Mesenchymal stem cell (in vitro differentiated cells and primary cell): ENCODE results near the gene KCNJ16.

Source experiments
- DNase-seq: peaks from one replicate; pipeline ENCODE4 v3.0.0-alpha.2; 2013
- H2AFZ ChIP-seq: one replicate; pipeline ENCODE4 v1.6.1; 2013; ENCODE audit warnings: low read depth, mild to moderate bottlenecking, control low read depth, inconsistent platforms, low read length, moderate library complexity
- H2AK5ac ChIP-seq: 2 replicates; pipeline ENCODE4 v1.6.1; 2013; ENCODE audit warnings: low read length, moderate library complexity, mild to moderate bottlenecking, inconsistent platforms; ENCODE audit not compliant: severe bottlenecking
- H2BK120ac ChIP-seq: one replicate; pipeline ENCODE4 v1.6.1; 2013; ENCODE audit warnings: low read depth, mild to moderate bottlenecking, inconsistent platforms, low read length, moderate library complexity
- H2BK12ac ChIP-seq, 2 experiments: one replicate each; pipeline ENCODE4 v1.6.1; 2013; ENCODE audit warnings: inconsistent platforms in 2 of 2, low read length in 2 of 2, mild to moderate bottlenecking in 2 of 2, moderate library complexity in 2 of 2, control low read depth in 1 of 2
- H2BK15ac ChIP-seq: one replicate; pipeline ENCODE4 v1.6.1; 2013; ENCODE audit warnings: mild to moderate bottlenecking, low read depth, inconsistent platforms; ENCODE audit not compliant: poor library complexity, severe bottlenecking
- H2BK5ac ChIP-seq: 2 replicates; pipeline ENCODE4 v1.6.1; 2013; ENCODE audit warnings: low read depth, mild to moderate bottlenecking, low read length, control low read depth, inconsistent platforms; ENCODE audit not compliant: poor library complexity, severe bottlenecking
- H3K14ac ChIP-seq, 2 experiments: one replicate each; pipeline ENCODE4 v1.6.1; 2013; ENCODE audit warnings: inconsistent platforms in 2 of 2, low read length in 2 of 2, control low read depth in 1 of 2, mild to moderate bottlenecking in 1 of 2, moderate library complexity in 1 of 2
- H3K18ac ChIP-seq, 2 experiments: one replicate each; pipeline ENCODE4 v1.6.1; 2013; ENCODE audit warnings: inconsistent platforms in 2 of 2, low read length in 2 of 2, control low read depth in 1 of 2, low read depth in 1 of 2, mild to moderate bottlenecking in 1 of 2
- H3K23ac ChIP-seq, 2 experiments: one replicate each; pipeline ENCODE4 v1.6.1; 2013; ENCODE audit warnings: inconsistent platforms in 2 of 2, low read length in 2 of 2, mild to moderate bottlenecking in 2 of 2, moderate library complexity in 2 of 2, control low read depth in 1 of 2
- H3K27ac ChIP-seq: 2 replicates; pipeline ENCODE4 v1.5.1; 2013; ENCODE audit warnings: mild to moderate bottlenecking, moderate library complexity, low read length, control low read depth, inconsistent platforms; ENCODE audit not compliant: poor library complexity, severe bottlenecking
- H3K27me3 ChIP-seq, 2 experiments: 2 replicates each; pipeline versions ENCODE4 v1.6.1 to v1.7.0; 2013; ENCODE audit warnings: low read length in 2 of 2, mild to moderate bottlenecking in 2 of 2, moderate library complexity in 2 of 2, control low read depth in 1 of 2, inconsistent platforms in 1 of 2; ENCODE audit not compliant: control insufficient read depth in 1 of 2, insufficient read depth in 1 of 2
- H3K36me3 ChIP-seq, 2 experiments: 2 replicates each; pipeline versions ENCODE4 v1.6.1 to v1.7.0; 2013; ENCODE audit warnings: low read length in 2 of 2, control low read depth in 1 of 2, inconsistent platforms in 1 of 2, low read depth in 1 of 2, mild to moderate bottlenecking in 1 of 2; ENCODE audit not compliant: insufficient read depth in 2 of 2, control insufficient read depth in 1 of 2
- H3K4ac ChIP-seq, 2 experiments: one replicate each; pipeline ENCODE4 v1.6.1; 2013; ENCODE audit warnings: inconsistent platforms in 2 of 2, low read length in 2 of 2, mild to moderate bottlenecking in 2 of 2, moderate library complexity in 2 of 2, control low read depth in 1 of 2, low read depth in 1 of 2
- H3K4me1 ChIP-seq: 2 replicates; pipeline ENCODE4 v1.6.1; 2013; ENCODE audit warnings: low read depth, low read length, control low read depth; ENCODE audit not compliant: control insufficient read depth, insufficient read depth
- H3K4me2 ChIP-seq: 2 replicates; pipeline ENCODE4 v1.6.1; 2013; ENCODE audit warnings: low read length, mild to moderate bottlenecking, inconsistent platforms; ENCODE audit not compliant: poor library complexity, severe bottlenecking
- H3K4me3 ChIP-seq, 2 experiments: 2 replicates each; pipeline versions ENCODE4 v1.5.1 to v1.7.0; 2013; ENCODE audit warnings: low read length in 2 of 2, mild to moderate bottlenecking in 2 of 2, control low read depth in 1 of 2, low read depth in 1 of 2; ENCODE audit not compliant: insufficient read depth in 1 of 2
- H3K79me1 ChIP-seq: replicated peaks from 2 replicates; pipeline ENCODE4 v1.6.1; 2013; ENCODE audit warnings: mild to moderate bottlenecking, control low read depth, low read length, inconsistent platforms; ENCODE audit not compliant: poor library complexity, severe bottlenecking
- H3K9ac ChIP-seq: 2 replicates; pipeline ENCODE4 v1.7.0; 2013; ENCODE audit warnings: mild to moderate bottlenecking, low read length, moderate library complexity
- H3K9me3 ChIP-seq: 2 replicates; pipeline ENCODE4 v1.7.0; 2013; ENCODE audit warnings: mild to moderate bottlenecking, low read length; ENCODE audit not compliant: control insufficient read depth
- H4K8ac ChIP-seq: one replicate; pipeline ENCODE4 v1.6.1; 2013; ENCODE audit warnings: inconsistent platforms, mild to moderate bottlenecking, low read length, moderate library complexity
- H4K91ac ChIP-seq: one replicate; pipeline ENCODE4 v1.6.1; 2013; ENCODE audit warnings: mild to moderate bottlenecking, low read length, inconsistent platforms
- WGBS: methylation state at CpG from one replicate; pipeline ENCODE4 v1.1.7; 2013; ENCODE audit warnings: mixed read lengths; 5-methylcytosine and 5-hydroxymethylcytosine counted together

KCNJ16 gene

DNA sequence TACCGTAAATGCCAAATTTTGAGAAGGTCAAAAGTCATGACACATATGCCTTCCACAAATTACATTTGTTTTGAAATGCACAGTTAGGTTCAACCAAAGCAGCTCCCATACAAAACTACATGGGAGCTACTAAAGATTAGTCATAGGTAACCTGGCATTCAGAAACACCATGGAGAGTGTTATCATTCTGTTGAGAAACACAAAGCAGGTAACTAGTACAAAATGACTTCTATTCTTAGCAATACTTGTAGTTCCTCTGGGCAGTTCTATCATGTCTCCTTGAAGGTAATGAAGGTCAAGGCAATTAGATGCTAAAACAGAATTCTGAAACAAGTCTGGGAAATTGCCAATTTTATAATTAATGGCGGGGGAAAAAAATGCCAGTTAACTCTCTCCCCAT is 39.4 kb downstream of the KCNJ16 start:
- no peak overlapping the region for H2AFZ ChIP-seq
- H3K4me2 ChIP-seq, result no peak overlapping the region
- peaks cover 4% of the 10 kb centered on the region for H3K4me1 ChIP-seq
- H3K18ac ChIP-seq, result no peak overlapping the region
- H2BK12ac ChIP-seq, result no peak overlapping the region
- no peak overlapping the region for H3K9ac ChIP-seq
- H4K8ac ChIP-seq, result no peak overlapping the region
- no peak overlapping the region for H3K14ac ChIP-seq
- H3K79me1 ChIP-seq, result peaks cover 5% of the 10 kb centered on the region
- H3K23ac ChIP-seq, result no peak overlapping the region
- no peak overlapping the region for H3K4ac ChIP-seq
- H3K9me3 ChIP-seq, result peaks cover 10% of the 10 kb centered on the region
- H2AK5ac ChIP-seq, result no peak overlapping the region
- no peak overlapping the region for H3K4me3 ChIP-seq
- no peaks in the 10 kb centered on the region for H3K27me3 ChIP-seq
- H3K27ac ChIP-seq, result no peak overlapping the region
- H4K91ac ChIP-seq, result no peak overlapping the region
- no peak overlapping the region for H2BK5ac ChIP-seq
- H2BK120ac ChIP-seq, result no peak overlapping the region
- no peak overlapping the region for H2BK15ac ChIP-seq
- no peak for DNase-seq
- 100% methylated on average over 2 of the region's 2 CpGs for WGBS
- peaks cover 0 to 5% of the 10 kb centered on the region in 2 experiments for H3K36me3 ChIP-seq

DNA sequence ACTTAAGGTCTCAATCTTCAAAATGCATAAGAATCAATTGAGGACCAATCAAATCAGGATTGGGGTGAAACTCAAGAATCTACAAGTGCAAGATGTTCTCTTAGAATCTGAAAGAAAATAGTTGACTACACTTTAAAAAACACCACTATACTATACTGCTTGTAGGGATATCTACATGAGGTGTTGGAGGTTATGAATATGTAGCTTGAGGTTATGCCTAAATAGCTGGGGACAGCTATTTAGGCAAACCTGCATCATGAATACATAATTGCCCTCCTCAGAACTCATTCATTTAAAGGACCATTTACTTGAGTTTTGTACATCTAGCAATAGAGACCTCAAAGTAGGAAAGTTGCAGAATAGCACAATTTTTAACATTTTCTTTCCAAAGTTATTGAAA is 40.1 kb downstream of the KCNJ16 start:
- no peak for DNase-seq
- Histone ChIP-seq H3K9ac (no peak overlapping the region), H3K4ac (no peak overlapping the region), H3K27me3 (no peaks in the 10 kb centered on the region), H3K27ac (no peak overlapping the region), H2AK5ac (no peak overlapping the region), H2BK12ac (no peak overlapping the region), H3K4me2 (no peak overlapping the region), H3K23ac (no peak overlapping the region), H4K91ac (no peak overlapping the region), H3K4me1 (peaks cover 4% of the 10 kb centered on the region), H3K14ac (no peak overlapping the region), H3K79me1 (peaks cover 8% of the 10 kb centered on the region), H4K8ac (no peak overlapping the region), H3K9me3 (peaks cover 17% of the 10 kb centered on the region), H3K18ac (no peak overlapping the region), H2BK5ac (no peak overlapping the region), H3K4me3 (no peak overlapping the region), H2BK120ac (no peak overlapping the region), H3K36me3 (peaks cover 0 to 7% of the 10 kb centered on the region in 2 experiments), H2AFZ (no peak overlapping the region), H2BK15ac (no peak overlapping the region)

DNA sequence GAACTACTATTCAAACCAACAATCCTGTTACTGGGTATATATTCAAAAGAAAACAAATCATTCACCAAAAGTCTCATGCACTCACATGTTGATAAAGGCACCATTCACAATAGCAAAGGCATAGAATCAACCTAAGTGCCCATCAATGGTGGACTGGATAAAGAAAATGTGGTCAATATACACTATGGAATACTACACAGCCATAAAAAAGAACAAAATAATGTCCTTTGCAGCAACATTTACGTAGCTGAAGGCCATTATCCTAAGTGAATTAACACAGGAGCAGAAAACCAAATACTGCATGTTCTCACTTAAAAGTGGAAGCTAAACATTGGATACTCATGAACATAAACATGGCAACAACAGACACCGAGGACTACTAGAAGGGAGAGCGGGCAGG is 41.9 kb downstream of the KCNJ16 start:
- no peak overlapping the region for H3K4me2 ChIP-seq
- no peak overlapping the region for H4K8ac ChIP-seq
- H3K79me1 ChIP-seq, result peaks cover 9% of the 10 kb centered on the region
- H3K23ac ChIP-seq, result no peak overlapping the region
- WGBS, result 89% methylated on average over 3 of the region's 3 CpGs
- H3K4ac ChIP-seq, result no peak overlapping the region
- no peak overlapping the region for H3K9ac ChIP-seq
- H3K27me3 ChIP-seq, result no peaks in the 10 kb centered on the region
- no peak overlapping the region for H2AK5ac ChIP-seq
- no peak overlapping the region for H3K14ac ChIP-seq
- no peak overlapping the region for H2BK120ac ChIP-seq
- DNase-seq, result no peak
- H4K91ac ChIP-seq, result no peak overlapping the region
- no peak overlapping the region for H3K4me3 ChIP-seq
- H2BK12ac ChIP-seq, result no peak overlapping the region
- no peak overlapping the region for H2AFZ ChIP-seq
- peaks cover 23% of the 10 kb centered on the region for H3K9me3 ChIP-seq
- peaks cover 2% of the 10 kb centered on the region for H3K4me1 ChIP-seq
- no peak overlapping the region for H3K27ac ChIP-seq
- H3K36me3 ChIP-seq, result peaks cover 0 to 7% of the 10 kb centered on the region in 2 experiments
- no peak overlapping the region for H3K18ac ChIP-seq
- H2BK5ac ChIP-seq, result no peak overlapping the region
- H2BK15ac ChIP-seq, result no peak overlapping the region

DNA sequence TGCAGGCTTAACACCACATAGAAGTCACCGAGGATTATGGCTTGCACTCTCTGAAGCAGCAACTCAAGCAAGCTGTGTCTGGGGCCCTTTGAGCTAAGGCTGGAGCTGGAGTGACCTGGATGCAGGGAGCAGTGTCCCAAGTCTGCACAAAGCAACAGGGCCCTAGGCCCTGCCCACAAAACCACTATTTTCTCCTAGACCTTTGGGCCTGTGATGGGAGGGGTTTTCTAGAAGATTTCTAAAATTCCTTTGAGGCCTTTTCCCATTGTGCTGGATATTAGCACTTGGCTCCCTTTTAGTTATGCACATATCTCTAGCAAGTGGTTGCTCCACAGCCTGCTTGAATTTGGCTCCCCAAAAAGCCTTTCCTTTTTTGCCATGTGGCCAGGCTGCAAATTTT is 44.5 kb downstream of the KCNJ16 start:
- no peak overlapping the region for H3K27ac ChIP-seq
- H3K79me1 ChIP-seq, result peaks cover 7% of the 10 kb centered on the region
- no peak overlapping the region for H2BK12ac ChIP-seq
- 100% methylated on average over 1 of the region's 1 CpG for WGBS
- H2AK5ac ChIP-seq, result no peak overlapping the region
- H3K23ac ChIP-seq, result no peak overlapping the region
- H3K9ac ChIP-seq, result no peak overlapping the region
- no peak overlapping the region for H3K18ac ChIP-seq
- H4K8ac ChIP-seq, result no peak overlapping the region
- H2BK5ac ChIP-seq, result no peak overlapping the region
- H3K9me3 ChIP-seq, result peaks cover 23% of the 10 kb centered on the region
- H3K4me1 ChIP-seq, result peaks cover 2% of the 10 kb centered on the region
- H3K14ac ChIP-seq, result no peak overlapping the region
- H3K4me2 ChIP-seq, result no peak overlapping the region
- no peak overlapping the region for H4K91ac ChIP-seq
- H2BK15ac ChIP-seq, result no peak overlapping the region
- no peak overlapping the region for H3K4me3 ChIP-seq
- no peak overlapping the region for H3K4ac ChIP-seq
- H3K36me3 ChIP-seq, result peaks cover 0 to 7% of the 10 kb centered on the region in 2 experiments
- no peak overlapping the region for H2AFZ ChIP-seq
- no peak overlapping the region for H2BK120ac ChIP-seq
- DNase-seq, result no peak
- no peaks in the 10 kb centered on the region for H3K27me3 ChIP-seq
